Right lung (tissue), 5 donors: ENCODE measurements around the gene GMDS. TPM values are rescaled to one million over a fixed set of nuclear protein-coding genes. Genes with fewer than 3 reads are reported as not detected.
"Not testable (repeated sequence)": the region's sequence is repeated elsewhere in the genome, so short reads cannot be mapped to it uniquely, and the experiment has no call there.

Experiments used
- DNase-seq, 2 donors: peaks; one replicate each; pipeline ENCODE4 v3.0.0-alpha.2; 2013
- polyA plus RNA-seq, 5 donors: library from polyadenylated mRNA; unstranded; fragments of 120-200 nt; gene quantifications; one replicate each; pipeline versions ENCODE4 v1.2.1 to v1.2.3, GENCODE V29; 2013; ENCODE audit warnings: inconsistent platforms in 1 of 5, low replicate concordance in 1 of 5; ENCODE audit not compliant: insufficient read length in 5 of 5, insufficient read depth in 1 of 5

Gene GMDS
- polyA plus RNA-seq, 5 donors: 16.7 to 26.7 (median 20.5) TPM

DNA sequence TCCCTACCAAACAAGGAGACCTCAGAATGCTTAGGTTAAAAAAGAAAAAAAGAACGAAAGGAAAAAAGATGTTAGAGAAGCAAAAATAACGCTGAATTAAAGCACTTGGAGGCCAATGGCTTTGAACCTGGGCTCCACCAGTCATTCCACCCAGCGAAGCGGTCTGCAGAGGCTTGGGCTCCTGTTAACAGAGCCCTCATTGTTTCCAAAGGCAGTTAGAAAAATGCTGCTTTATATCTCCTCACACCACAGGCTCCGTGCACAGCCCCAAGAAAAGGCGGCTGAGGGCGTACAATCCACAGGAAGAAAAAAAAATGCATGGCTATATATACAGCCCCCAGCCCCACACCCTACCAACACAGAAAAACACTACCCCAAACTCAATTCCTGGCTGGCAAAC lies 379.8 kb downstream of the GMDS start:
- no peak for DNase-seq

DNA sequence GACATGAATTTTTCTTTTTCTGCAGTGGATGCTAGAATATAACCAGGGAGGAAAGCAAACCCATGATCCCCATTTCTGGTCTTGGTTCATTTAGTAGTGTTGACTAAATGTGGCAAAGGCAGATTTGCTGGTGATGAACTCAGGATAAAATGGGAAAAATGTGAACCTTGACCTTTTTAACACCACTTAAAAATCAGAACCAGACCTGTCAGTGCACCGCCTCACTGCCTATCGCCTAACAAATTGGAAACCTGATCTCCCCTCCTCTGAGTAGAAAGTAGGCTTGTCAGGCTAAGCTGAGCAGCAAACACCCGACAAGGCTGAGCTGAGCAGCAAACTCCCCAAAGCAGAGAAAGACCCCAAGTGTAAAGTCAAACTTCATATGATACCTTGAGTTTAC lies 380.9 kb downstream of the GMDS start:
- DNase-seq: no peak

DNA sequence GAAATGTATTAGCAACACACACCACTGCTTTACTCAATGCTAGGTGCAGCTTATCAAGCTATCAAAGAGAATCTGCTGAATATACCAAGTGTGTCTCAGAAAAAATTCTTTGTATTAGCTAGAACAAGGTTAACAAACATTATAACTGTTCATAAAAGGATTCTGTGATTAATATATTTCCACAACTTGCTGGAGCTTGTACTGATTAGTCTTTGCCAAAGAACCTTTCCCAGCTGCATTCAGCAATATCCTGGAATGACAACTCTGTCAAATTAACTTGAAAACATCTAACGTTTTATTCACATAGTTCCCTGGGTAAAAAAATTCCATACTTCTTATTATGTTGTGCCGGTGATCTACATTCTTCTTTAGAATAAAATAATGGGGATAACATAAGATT lies 383.0 kb downstream of the GMDS start:
- DNase-seq: no peak

- DNase-seq: no peak
Observed at GRCh38 chr6:1860756-1861348, 384.6 kb downstream of the GMDS start.

DNA sequence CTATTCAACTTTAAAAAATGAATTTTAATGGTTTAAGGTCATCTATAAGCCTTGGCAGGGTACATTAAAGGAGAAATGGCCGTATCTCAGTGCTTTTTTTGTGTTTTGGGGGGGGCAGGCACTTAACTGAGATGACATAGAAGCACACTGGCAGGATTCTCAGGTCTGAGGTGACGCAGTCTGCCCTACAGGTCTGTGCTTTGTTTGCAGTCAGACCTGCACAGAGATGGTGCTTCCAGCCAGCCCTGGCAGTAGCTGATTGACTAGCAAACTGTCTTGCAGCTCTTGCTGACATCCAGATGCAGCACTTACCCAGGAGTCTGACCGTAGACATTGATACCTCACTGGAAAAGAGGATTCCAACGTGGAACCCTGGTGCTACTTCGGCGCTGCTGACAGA lies 386.5 kb downstream of the GMDS start:
- no peak for DNase-seq

GRCh38 chr6:1858196-1858595 lies 387.2 kb downstream of the GMDS start:
- DNase-seq: no peak

- no peak for DNase-seq
Observed at GRCh38 chr6:1856381-1856780, 389.0 kb downstream of the GMDS start.

DNA sequence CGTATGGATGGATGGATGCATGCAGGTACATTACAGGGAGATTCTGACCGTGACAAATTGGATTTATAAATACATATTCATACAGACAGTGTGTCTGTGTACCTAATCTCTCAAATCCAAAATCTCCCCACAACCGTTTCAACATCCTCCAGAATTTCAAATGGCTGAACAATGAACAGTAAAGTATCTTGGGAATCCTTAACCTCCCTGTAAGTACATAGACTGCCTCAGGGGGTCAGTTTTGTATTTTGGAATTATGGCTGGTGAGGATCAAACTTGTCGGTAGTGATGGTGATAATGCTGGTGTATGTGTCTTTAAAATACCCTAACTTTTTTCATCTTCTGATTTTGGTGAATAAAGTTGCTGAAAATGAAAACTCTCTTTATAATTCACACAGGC lies 389.5 kb downstream of the GMDS start:
- DNase-seq: no peak

GRCh38 chr6:1854296-1854695 lies 391.1 kb downstream of the GMDS start:
- DNase-seq: no peak

GRCh38 chr6:1853761-1854160 lies 391.6 kb downstream of the GMDS start:
- DNase-seq: no peak

DNA sequence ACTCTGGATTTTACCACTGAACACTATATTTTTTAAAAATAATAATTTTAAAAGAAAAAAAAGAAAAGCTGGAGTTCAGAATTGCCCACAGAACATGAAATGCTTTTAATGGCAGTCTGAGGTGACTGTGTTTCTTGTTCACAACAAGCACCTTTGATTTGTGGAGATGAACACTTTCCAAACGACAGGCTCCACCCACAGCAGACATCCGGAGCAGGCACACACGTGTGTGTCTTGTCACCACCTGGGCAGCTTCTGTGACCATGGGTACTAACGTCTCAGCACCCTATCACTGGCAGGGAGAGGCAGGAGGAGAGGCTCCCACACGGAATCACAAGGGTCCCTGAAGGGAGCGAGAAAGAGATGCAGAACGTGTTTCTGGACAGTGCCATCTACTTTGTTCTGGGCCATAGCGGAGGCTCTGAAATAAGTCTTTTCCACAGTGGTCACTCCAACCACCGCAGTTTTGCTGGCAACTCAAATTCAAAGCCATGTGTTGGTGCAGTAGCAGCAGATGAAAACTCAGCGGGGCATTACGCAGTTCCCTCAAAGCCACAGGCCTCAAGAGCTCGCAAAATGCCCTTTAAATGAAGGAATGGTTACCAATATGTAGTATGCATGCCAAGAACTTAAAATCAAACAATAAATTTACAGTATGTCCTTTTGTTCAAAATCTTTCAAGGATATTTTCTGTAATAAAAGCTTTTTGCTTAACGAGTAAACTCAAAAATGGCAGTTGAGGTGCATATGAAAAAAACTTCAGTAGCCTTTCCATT lies 393.5 kb downstream of the GMDS start:
- DNase-seq: no peak

DNA sequence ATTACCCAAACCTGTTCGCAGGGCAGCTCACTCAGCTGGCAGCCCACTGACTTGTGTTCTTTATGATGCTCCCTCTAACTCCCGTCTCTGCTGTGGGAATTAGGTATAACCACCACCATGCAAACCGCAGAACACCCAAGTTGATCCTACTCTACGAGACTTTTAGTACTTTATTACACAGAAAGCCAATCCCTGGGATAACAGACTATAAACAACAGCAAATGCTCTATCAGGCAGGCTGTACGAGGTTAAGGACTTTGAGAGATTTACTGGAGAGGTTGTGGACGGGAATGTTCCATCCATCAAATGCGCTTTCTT lies 394.6 kb downstream of the GMDS start:
- no peak for DNase-seq

- DNase-seq: no peak
Observed at GRCh38 chr6:1850121-1850839, 395.1 kb downstream of the GMDS start.

DNA sequence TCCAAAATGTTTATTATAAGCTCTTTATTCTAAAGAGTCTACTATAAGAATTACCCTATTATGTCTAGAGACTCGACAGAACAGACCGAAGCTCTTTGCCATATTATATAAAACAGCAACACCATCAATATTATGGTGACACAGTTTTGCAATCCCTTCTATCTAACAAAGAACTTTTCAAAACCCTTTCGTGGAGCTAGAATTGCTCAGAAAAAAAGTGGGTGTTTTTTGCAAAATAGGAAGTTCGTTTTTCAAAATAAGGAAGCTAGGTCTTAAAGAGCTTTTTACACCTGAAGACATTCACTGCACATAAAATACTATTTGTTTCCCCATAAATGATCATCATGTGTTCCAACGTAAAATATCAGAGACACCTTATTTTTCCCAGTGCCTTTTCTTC lies 395.7 kb downstream of the GMDS start:
- no peak for DNase-seq

GRCh38 chr6:1848752-1849151 lies 396.7 kb downstream of the GMDS start:
- DNase-seq: no peak

DNA sequence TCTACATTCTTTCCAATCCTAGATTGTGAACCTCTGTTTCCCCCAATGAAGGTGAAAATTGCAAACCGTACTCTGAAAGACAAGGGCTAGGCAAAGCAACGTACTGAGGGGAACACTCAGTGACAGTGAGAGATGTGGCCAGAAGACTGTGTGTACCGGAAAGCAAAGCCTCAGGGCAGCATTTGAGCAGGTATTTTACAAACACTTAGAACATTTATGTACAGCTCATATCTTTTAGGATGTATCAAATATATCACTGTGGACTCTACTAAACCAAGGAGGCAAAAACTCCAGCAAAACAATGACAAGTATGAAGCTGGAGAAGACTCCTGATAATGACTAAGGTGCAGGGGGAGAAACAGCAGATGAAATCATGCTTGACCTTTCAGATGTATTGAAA lies 398.8 kb downstream of the GMDS start:
- DNase-seq: no peak

GRCh38 chr6:1845543-1845942 lies 399.9 kb downstream of the GMDS start:
- not testable (repeated sequence) for DNase-seq

GRCh38 chr6:1842334-1842733 lies 403.1 kb downstream of the GMDS start:
- DNase-seq: no peak

GRCh38 chr6:1841136-1841535 lies 404.3 kb downstream of the GMDS start:
- DNase-seq: no peak

- DNase-seq: no peak
Observed at GRCh38 chr6:1840491-1841121, 404.8 kb downstream of the GMDS start.

GRCh38 chr6:1839361-1839760 lies 406.0 kb downstream of the GMDS start:
- no peak for DNase-seq

GRCh38 chr6:1838604-1839213 lies 406.7 kb downstream of the GMDS start:
- no peak for DNase-seq
